Upper lobe of left lung (tissue), 4 donors: ENCODE results near the gene GPR173.

Source experiments
- POLR2A ChIP-seq, 4 donors: fragments of 450-650 bp; IDR thresholded peaks; one replicate each; pipeline ENCODE4 v1.5.1; 2016 to 2017; ENCODE audit warnings: antibody characterized with exemption in 4 of 4, mild to moderate bottlenecking in 2 of 4
- POLR2AphosphoS5 ChIP-seq, 2 donors: sonication (generic); formaldehyde crosslinking; IDR thresholded peaks; one replicate each; pipeline ENCODE4 v1.5.1; 2017; ENCODE audit warnings: antibody characterized with exemption in 2 of 2

- TF ChIP-seq POLR2A (IDR thresholded peaks at IDR 0.05) (no peak), POLR2AphosphoS5 (IDR thresholded peaks at IDR 0.05) (no peak)
Observed at GRCh38 chrX:53047228-53047627, 1.4 kb upstream of the GPR173 start.
